GM12878 (cell line): ENCODE measurements around the gene TP53I11. TPM values are rescaled to one million over a fixed set of nuclear protein-coding genes. Genes with fewer than 3 reads are reported as not detected.

Source experiments
- ATAC-seq: fragments of 200-7000 bp; cut with Tn5 transposase; 3 replicates; pipeline ENCODE4 v1.9.1; 2020; ENCODE audit warnings: mild to moderate bottlenecking, moderate library complexity
- BruUV-seq: library from RNA; stranded (reverse); fragments of 400-500 nt; replicated peaks from 2 replicates; lab custom pipeline; 2021; lab: Mats Ljungman, UMichigan
- CTCF ChIA-PET: fragments of 300-600 bp; sonication (Branson Sonifier 250); formaldehyde crosslinking; extraction: SDS; loops from one replicate; lab custom pipeline; 2021; ENCODE audit warnings: inconsistent platforms; lab: Yijun Ruan, JAX
- POLR2A ChIA-PET: fragments of 350-600 bp; formaldehyde crosslinking; extraction: SDS; loops from one replicate; lab custom pipeline; 2021; ENCODE audit warnings: inconsistent platforms; lab: Charles Lee
- RAD21 ChIA-PET: fragments of 300-600 bp; sonication (Branson Sonifier 250); formaldehyde crosslinking; loops from one replicate; lab custom pipeline; 2023; ENCODE audit warnings: antibody characterized with exemption; ENCODE audit not compliant: unreplicated experiment; lab: Charles Lee
- SMC1A ChIA-PET: fragments of 300-600 bp; sonication (Branson Sonifier 250); formaldehyde crosslinking; loops from one replicate; lab custom pipeline; 2023; ENCODE audit not compliant: unreplicated experiment, uncharacterized antibody; lab: Charles Lee
- DNase-seq: peaks from one replicate; pipeline ENCODE4 v3.0.0-alpha.2; 2011; ENCODE audit warnings: low read depth, low spot score
- FAIRE-seq: peaks from 3 replicates; lab custom pipeline; 2011; peaks lifted over from hg19 to GRCh38; lab: Jason Lieb, UNC
- H2AFZ ChIP-seq: 2 replicates; pipeline ENCODE4 v1.6.0; 2011; ENCODE audit warnings: low read depth, low read length, control low read depth; ENCODE audit not compliant: control insufficient read depth
- H3K27ac ChIP-seq: 2 replicates; pipeline ENCODE4 v1.5.1; 2011; ENCODE audit warnings: control low read depth; ENCODE audit not compliant: control insufficient read depth, insufficient read depth
- H3K27me3 ChIP-seq, 2 experiments: replicated peaks in 1 of 2; 2 replicates each; pipeline versions ENCODE4 v1.6.0 to v1.6.1; 2011; ENCODE audit warnings: low read length in 1 of 2; ENCODE audit not compliant: control insufficient read depth in 2 of 2, insufficient read depth in 2 of 2
- H3K36me3 ChIP-seq, 2 experiments: 2 replicates each; pipeline ENCODE4 v1.5.1; 2011; ENCODE audit warnings: low read length in 1 of 2; ENCODE audit not compliant: control insufficient read depth in 2 of 2, insufficient read depth in 2 of 2
- H3K4me1 ChIP-seq: 2 replicates; pipeline ENCODE4 v1.6.1; 2011; ENCODE audit warnings: mild to moderate bottlenecking, low read length, moderate library complexity, mixed read lengths; ENCODE audit not compliant: control insufficient read depth, insufficient read depth
- H3K4me2 ChIP-seq: 2 replicates; pipeline ENCODE4 v1.6.0; 2011; ENCODE audit warnings: control low read depth; ENCODE audit not compliant: control insufficient read depth, insufficient read depth
- H3K4me3 ChIP-seq: fragments of 200-600 bp; sonication (generic); 2 replicates; pipeline ENCODE4 v1.5.1; 2016
- H3K79me2 ChIP-seq: 2 replicates; pipeline ENCODE4 v1.6.0; 2011; ENCODE audit warnings: low read length; ENCODE audit not compliant: control insufficient read depth, insufficient read depth
- H3K9ac ChIP-seq: 2 replicates; pipeline ENCODE4 v1.8.0; 2011; ENCODE audit warnings: low read length, control low read depth, mixed read lengths; ENCODE audit not compliant: control insufficient read depth, insufficient read depth
- H3K9me3 ChIP-seq: replicated peaks from 3 replicates; pipeline ENCODE4 v1.5.1; 2011; ENCODE audit warnings: mild to moderate bottlenecking, low read length; ENCODE audit not compliant: control insufficient read depth, insufficient read depth
- H4K20me1 ChIP-seq: 2 replicates; pipeline ENCODE4 v1.6.0; 2011; ENCODE audit not compliant: control insufficient read depth, insufficient read depth
- ASH2L ChIP-seq: fragments of 300-600, 200-600 bp; sonication (generic); IDR thresholded peaks from 2 replicates; pipeline ENCODE4 v1.6.1; 2017; ENCODE audit warnings: low read depth, mild to moderate bottlenecking, borderline replicate concordance
- CBX5 ChIP-seq: sonication (generic); IDR thresholded peaks from 2 replicates; pipeline ENCODE4 v1.6.1; 2016; ENCODE audit warnings: low read depth, moderate library complexity, mild to moderate bottlenecking, inconsistent platforms
- ETV6 ChIP-seq, 2 experiments: fragments of 450-650 bp in 1 of 2; IDR thresholded peaks in 1 of 2; conservative IDR thresholded peaks in 1 of 2; 2 replicates each; pipeline ENCODE4 v1.6.1; 2014; ENCODE audit warnings: antibody characterized with exemption in 1 of 2, borderline replicate concordance in 1 of 2, low read depth in 1 of 2, mild to moderate bottlenecking in 1 of 2, moderate library complexity in 1 of 2
- JUNB ChIP-seq: IDR thresholded peaks from 2 replicates; pipeline ENCODE4 v1.6.1; 2016; ENCODE audit warnings: antibody characterized with exemption, mild to moderate bottlenecking
- NBN ChIP-seq: fragments of 450-650 bp; IDR thresholded peaks from 2 replicates; pipeline ENCODE4 v1.6.1; 2016
- SREBF2 ChIP-seq: IDR thresholded peaks from 2 replicates; pipeline ENCODE4 v1.6.1; 2012; ENCODE audit warnings: mild to moderate bottlenecking, low read length
- TARDBP ChIP-seq: IDR thresholded peaks from 2 replicates; pipeline ENCODE4 v1.6.1; 2016; ENCODE audit warnings: borderline replicate concordance
- TCF3 ChIP-seq: IDR thresholded peaks from 2 replicates; pipeline ENCODE4 v1.6.1; 2012; ENCODE audit warnings: low read depth, mild to moderate bottlenecking, low read length, borderline replicate concordance; ENCODE audit not compliant: insufficient read depth
- ZNF622 ChIP-seq: fragments of 450-650 bp; IDR thresholded peaks from 2 replicates; pipeline ENCODE4 v1.6.1; 2017; ENCODE audit warnings: mild to moderate bottlenecking, inconsistent platforms
- ZZZ3 ChIP-seq: IDR thresholded peaks from 2 replicates; pipeline ENCODE4 v1.6.1; 2011; ENCODE audit warnings: low read depth; ENCODE audit not compliant: control insufficient read depth, insufficient read length
- WGBS: methylation state at CpG from one replicate; pipeline ENCODE4 v1.1.6; 2016; ENCODE audit warnings: low lambda C conversion rate; ENCODE audit not compliant: insufficient replicate concordance, insufficient coverage; ENCODE audit errors: missing lambda C conversion rate; 5-methylcytosine and 5-hydroxymethylcytosine counted together
- in situ Hi-C: fragments of 300-500 bp; cut with MboI; formaldehyde crosslinking; loops from 9 replicates; pipeline ENCODE4 v1.14.3; 2018; ENCODE audit warnings: mixed read lengths
- intact Hi-C: fragments of 100-400 bp; cut with micrococcal nuclease; formaldehyde crosslinking; loops from one replicate; pipeline ENCODE4 v1.14.2; 2022; ENCODE audit not compliant: unreplicated experiment
- polyA plus RNA-seq, 11 experiments: library from polyadenylated mRNA; depleted of rRNA in 4 of 11; unstranded in 6 of 11; stranded (reverse) in 5 of 11; fragments of >200 nt; fragmentation: Nextera tagmentation in 4 of 11; fragmentation: Illumina TruSeq in 1 of 11; extraction: Ambion mirVana in 4 of 11; extraction: Trizol in 1 of 11; gene quantifications; 1 replicate in 1 of 11; 2 replicates in 10 of 11; pipeline versions ENCODE4 v1.2.1 to v1.2.3, GENCODE V29; 2011 to 2016; ENCODE audit warnings: inconsistent platforms in 2 of 11, missing spikeins in 2 of 11, low read depth in 1 of 11
- total RNA-seq, 4 experiments: library from RNA; depleted of rRNA in 3 of 4; stranded (reverse); fragments of >200 nt in 3 of 4; fragmentation: Illumina TruSeq in 1 of 4; extraction: Trizol in 1 of 4; gene quantifications; 2 replicates each; pipeline versions ENCODE4 v1.2.1 to v1.2.3, GENCODE V29; 2013 to 2021
- TF ChIP-seq, protein P1 (sequence below): IDR thresholded peaks from 2 replicates; pipeline ENCODE4 v1.6.1; 2011; ENCODE audit warnings: mild to moderate bottlenecking, low read depth, low read length, moderate library complexity; ENCODE audit not compliant: insufficient replicate concordance
- TF ChIP-seq, protein P2 (sequence below): fragments of 450-650 bp; IDR thresholded peaks from 2 replicates; pipeline ENCODE4 v1.6.1; 2018; ENCODE audit warnings: mild to moderate bottlenecking, low read depth, moderate library complexity; ENCODE audit not compliant: partially characterized antibody
- TF ChIP-seq, protein P3 (sequence below): fragments of 450-650 bp; IDR thresholded peaks from 2 replicates; pipeline ENCODE4 v1.6.1; 2016; ENCODE audit warnings: mild to moderate bottlenecking, moderate library complexity, borderline replicate concordance

The TP53I11 gene
- total and polyA plus RNA-seq, 10 of the 15 experiments (the other 5 are each of a cell fraction or from before 2014, with no cell fraction given): 0.03 to 0.28 (median 0.17) TPM; not detected in 3

DNA sequence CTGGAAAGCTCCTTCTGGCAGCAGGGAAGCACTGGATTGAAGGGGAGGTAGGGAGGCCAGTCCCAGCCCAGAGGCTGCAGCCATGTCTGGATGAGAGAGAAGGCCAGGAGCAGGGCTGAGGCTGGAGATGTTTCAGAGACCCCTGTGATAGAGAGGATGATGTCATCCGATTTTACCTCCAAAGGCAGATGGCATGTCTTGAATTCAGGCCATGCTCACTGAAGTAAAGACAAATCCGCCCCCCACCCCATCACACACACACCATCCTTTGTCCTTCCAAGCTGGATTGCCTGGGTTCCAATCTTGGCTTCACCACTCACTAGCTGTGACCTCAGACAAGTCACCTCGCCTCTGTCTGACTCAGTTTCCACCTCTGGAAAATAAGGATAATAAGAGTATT is 47.2 kb downstream of the TP53I11 start:
- Histone ChIP-seq H4K20me1 (no peaks in the 10 kb centered on the region), H3K4me2 (no peak overlapping the region), H3K27me3 (peaks cover 0 to 3% of the 10 kb centered on the region in 2 experiments; a peak in 1 of 4 replicates), H3K4me3 (no peak overlapping the region), H3K36me3 (no peaks in the 10 kb centered on the region), H3K9ac (no peak overlapping the region), H3K9me3 (no peaks in the 10 kb centered on the region; the same call in 2 of the 3 replicates), H3K27ac (no peak overlapping the region), H3K4me1 (no peaks in the 10 kb centered on the region), H2AFZ (no peak overlapping the region), H3K79me2 (no peaks in the 10 kb centered on the region)
- in situ Hi-C loops: no loop called here
- ChIA-PET POLR2A (no interaction called here), SMC1A (no interaction called here), RAD21 (no interaction called here), CTCF (interaction anchor here (1.0 to 2.3 kb wide), 2 partner anchors 8 to 80 kb away, joined by 3 to 13 read pairs; no protein-coding TSS in a partner anchor)
- DNase-seq (no peak), ATAC-seq (no peak), FAIRE-seq (no peak)
- BruUV-seq: no TSS peak
- intact Hi-C loops: no loop called here
- 7% methylated on average over 3 of the region's 3 CpGs for WGBS
- TF ChIP-seq SREBF2 (no peak), ETV6 (conservative IDR thresholded peaks at IDR 0.05 in 1 of 2, IDR thresholded peaks at IDR 0.05 in 1 of 2; ENCODE audit: borderline replicate concordance in 1 of 2, low read depth in 1 of 2) (no peak), CBX5 (no peak), TCF3 (no peak), JUNB (no peak), ZZZ3 (no peak), NBN (no peak), TARDBP (no peak), ASH2L (no peak), ZNF622 (no peak)
- TF ChIP-seq, protein P1, sequence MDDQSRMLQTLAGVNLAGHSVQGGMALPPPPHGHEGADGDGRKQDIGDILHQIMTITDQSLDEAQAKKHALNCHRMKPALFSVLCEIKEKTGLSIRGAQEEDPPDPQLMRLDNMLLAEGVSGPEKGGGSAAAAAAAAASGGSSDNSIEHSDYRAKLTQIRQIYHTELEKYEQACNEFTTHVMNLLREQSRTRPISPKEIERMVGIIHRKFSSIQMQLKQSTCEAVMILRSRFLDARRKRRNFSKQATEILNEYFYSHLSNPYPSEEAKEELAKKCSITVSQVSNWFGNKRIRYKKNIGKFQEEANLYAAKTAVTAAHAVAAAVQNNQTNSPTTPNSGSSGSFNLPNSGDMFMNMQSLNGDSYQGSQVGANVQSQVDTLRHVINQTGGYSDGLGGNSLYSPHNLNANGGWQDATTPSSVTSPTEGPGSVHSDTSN: no peak
- TF ChIP-seq, protein P2, sequence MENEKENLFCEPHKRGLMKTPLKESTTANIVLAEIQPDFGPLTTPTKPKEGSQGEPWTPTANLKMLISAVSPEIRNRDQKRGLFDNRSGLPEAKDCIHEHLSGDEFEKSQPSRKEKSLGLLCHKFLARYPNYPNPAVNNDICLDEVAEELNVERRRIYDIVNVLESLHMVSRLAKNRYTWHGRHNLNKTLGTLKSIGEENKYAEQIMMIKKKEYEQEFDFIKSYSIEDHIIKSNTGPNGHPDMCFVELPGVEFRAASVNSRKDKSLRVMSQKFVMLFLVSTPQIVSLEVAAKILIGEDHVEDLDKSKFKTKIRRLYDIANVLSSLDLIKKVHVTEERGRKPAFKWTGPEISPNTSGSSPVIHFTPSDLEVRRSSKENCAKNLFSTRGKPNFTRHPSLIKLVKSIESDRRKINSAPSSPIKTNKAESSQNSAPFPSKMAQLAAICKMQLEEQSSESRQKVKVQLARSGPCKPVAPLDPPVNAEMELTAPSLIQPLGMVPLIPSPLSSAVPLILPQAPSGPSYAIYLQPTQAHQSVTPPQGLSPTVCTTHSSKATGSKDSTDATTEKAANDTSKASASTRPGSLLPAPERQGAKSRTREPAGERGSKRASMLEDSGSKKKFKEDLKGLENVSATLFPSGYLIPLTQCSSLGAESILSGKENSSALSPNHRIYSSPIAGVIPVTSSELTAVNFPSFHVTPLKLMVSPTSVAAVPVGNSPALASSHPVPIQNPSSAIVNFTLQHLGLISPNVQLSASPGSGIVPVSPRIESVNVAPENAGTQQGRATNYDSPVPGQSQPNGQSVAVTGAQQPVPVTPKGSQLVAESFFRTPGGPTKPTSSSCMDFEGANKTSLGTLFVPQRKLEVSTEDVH: no peak
- TF ChIP-seq, protein P3, sequence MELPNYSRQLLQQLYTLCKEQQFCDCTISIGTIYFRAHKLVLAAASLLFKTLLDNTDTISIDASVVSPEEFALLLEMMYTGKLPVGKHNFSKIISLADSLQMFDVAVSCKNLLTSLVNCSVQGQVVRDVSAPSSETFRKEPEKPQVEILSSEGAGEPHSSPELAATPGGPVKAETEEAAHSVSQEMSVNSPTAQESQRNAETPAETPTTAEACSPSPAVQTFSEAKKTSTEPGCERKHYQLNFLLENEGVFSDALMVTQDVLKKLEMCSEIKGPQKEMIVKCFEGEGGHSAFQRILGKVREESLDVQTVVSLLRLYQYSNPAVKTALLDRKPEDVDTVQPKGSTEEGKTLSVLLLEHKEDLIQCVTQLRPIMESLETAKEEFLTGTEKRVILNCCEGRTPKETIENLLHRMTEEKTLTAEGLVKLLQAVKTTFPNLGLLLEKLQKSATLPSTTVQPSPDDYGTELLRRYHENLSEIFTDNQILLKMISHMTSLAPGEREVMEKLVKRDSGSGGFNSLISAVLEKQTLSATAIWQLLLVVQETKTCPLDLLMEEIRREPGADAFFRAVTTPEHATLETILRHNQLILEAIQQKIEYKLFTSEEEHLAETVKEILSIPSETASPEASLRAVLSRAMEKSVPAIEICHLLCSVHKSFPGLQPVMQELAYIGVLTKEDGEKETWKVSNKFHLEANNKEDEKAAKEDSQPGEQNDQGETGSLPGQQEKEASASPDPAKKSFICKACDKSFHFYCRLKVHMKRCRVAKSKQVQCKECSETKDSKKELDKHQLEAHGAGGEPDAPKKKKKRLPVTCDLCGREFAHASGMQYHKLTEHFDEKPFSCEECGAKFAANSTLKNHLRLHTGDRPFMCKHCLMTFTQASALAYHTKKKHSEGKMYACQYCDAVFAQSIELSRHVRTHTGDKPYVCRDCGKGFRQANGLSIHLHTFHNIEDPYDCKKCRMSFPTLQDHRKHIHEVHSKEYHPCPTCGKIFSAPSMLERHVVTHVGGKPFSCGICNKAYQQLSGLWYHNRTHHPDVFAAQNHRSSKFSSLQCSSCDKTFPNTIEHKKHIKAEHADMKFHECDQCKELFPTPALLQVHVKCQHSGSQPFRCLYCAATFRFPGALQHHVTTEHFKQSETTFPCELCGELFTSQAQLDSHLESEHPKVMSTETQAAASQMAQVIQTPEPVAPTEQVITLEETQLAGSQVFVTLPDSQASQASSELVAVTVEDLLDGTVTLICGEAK: no peak
